IMR-90 (cell line): Measurements from ENCODE around the gene CDK14. TPM values are rescaled to one million over a fixed set of nuclear protein-coding genes. Genes with fewer than 3 reads are reported as not detected.

Source experiments
- ATAC-seq: fragments of 200-7000 bp; cut with Tn5 transposase; 2 replicates; pipeline ENCODE4 v1.9.1; 2020; ENCODE audit warnings: low read depth, mild to moderate bottlenecking, moderate library complexity
- BruUV-seq: library from RNA; stranded (reverse); fragments of 400-500 nt; replicated peaks from 2 replicates; lab custom pipeline; 2021; lab: Mats Ljungman, UMichigan
- CTCF ChIA-PET: fragments of 300-600 bp; formaldehyde crosslinking; extraction: SDS; loops from one replicate; lab custom pipeline; 2021; ENCODE audit warnings: antibody characterized with exemption; lab: Yijun Ruan, JAX
- POLR2A ChIA-PET: fragments of 300-600 bp; sonication (Branson Sonifier 250); formaldehyde crosslinking; loops from one replicate; lab custom pipeline; 2022; ENCODE audit warnings: antibody characterized with exemption; ENCODE audit not compliant: unreplicated experiment; lab: Charles Lee
- DNase-seq: peaks from one replicate; pipeline ENCODE4 v3.0.0; 2013
- H2AFZ ChIP-seq: replicated peaks from 2 replicates; pipeline ENCODE3; 2013; ENCODE audit warnings: low read length, mild to moderate bottlenecking; ENCODE audit not compliant: poor library complexity
- H2AK5ac ChIP-seq: 2 replicates; pipeline ENCODE4 v1.6.1; 2013; ENCODE audit warnings: low read depth, low read length, inconsistent platforms
- H2AK9ac ChIP-seq: replicated peaks from 2 replicates; pipeline ENCODE3; 2013; ENCODE audit warnings: mild to moderate bottlenecking, low read depth, low read length, moderate library complexity; ENCODE audit not compliant: poor library complexity
- H2BK120ac ChIP-seq: 2 replicates; pipeline ENCODE4 v1.6.1; 2013; ENCODE audit warnings: low read depth, low read length, inconsistent platforms
- H2BK15ac ChIP-seq: 3 replicates; pipeline ENCODE4 v1.6.1; 2013; ENCODE audit warnings: low read depth, low read length, inconsistent platforms
- H2BK20ac ChIP-seq: 2 replicates; pipeline ENCODE4 v1.6.1; 2013; ENCODE audit warnings: low read depth, mild to moderate bottlenecking, inconsistent platforms, low read length, moderate library complexity
- H2BK5ac ChIP-seq: 2 replicates; pipeline ENCODE4 v1.6.1; 2013; ENCODE audit warnings: mild to moderate bottlenecking, low read depth, low read length, inconsistent platforms; ENCODE audit not compliant: poor library complexity, severe bottlenecking
- H3K14ac ChIP-seq: replicated peaks from 2 replicates; pipeline ENCODE4 v1.6.1; 2013; ENCODE audit warnings: low read depth, low read length, inconsistent platforms
- H3K18ac ChIP-seq: 2 replicates; pipeline ENCODE4 v1.6.1; 2013; ENCODE audit warnings: low read depth, low read length, control low read depth
- H3K23ac ChIP-seq: 2 replicates; pipeline ENCODE4 v1.6.1; 2013; ENCODE audit warnings: low read depth, low read length, inconsistent platforms
- H3K27ac ChIP-seq: 2 replicates; pipeline ENCODE4 v1.5.1; 2013; ENCODE audit warnings: mild to moderate bottlenecking, control low read depth, low read length; ENCODE audit not compliant: insufficient read depth
- H3K27me3 ChIP-seq: 2 replicates; pipeline ENCODE4 v1.6.1; 2013; ENCODE audit warnings: low read length; ENCODE audit not compliant: control insufficient read depth, insufficient read depth
- H3K36me3 ChIP-seq: 2 replicates; pipeline ENCODE4 v1.6.1; 2013; ENCODE audit warnings: low read length, mixed read lengths; ENCODE audit not compliant: control insufficient read depth, insufficient read depth
- H3K4ac ChIP-seq: 2 replicates; pipeline ENCODE4 v1.6.1; 2013; ENCODE audit warnings: low read depth, low read length, inconsistent platforms
- H3K4me1 ChIP-seq: 2 replicates; pipeline ENCODE4 v1.6.1; 2013; ENCODE audit warnings: low read length, mixed read lengths; ENCODE audit not compliant: control insufficient read depth, insufficient read depth
- H3K4me2 ChIP-seq: 2 replicates; pipeline ENCODE4 v1.6.1; 2013; ENCODE audit warnings: low read depth, mild to moderate bottlenecking, control low read depth, low read length, moderate library complexity
- H3K4me3 ChIP-seq: 2 replicates; pipeline ENCODE4 v1.5.1; 2013; ENCODE audit warnings: low read depth, mild to moderate bottlenecking, control low read depth, low read length, moderate library complexity; ENCODE audit not compliant: insufficient read depth
- H3K56ac ChIP-seq: 2 replicates; pipeline ENCODE4 v1.6.1; 2013; ENCODE audit warnings: low read length, inconsistent platforms; ENCODE audit not compliant: insufficient read depth; ENCODE audit errors: extremely low read depth
- H3K79me1 ChIP-seq, 2 experiments: 2 replicates each; pipeline ENCODE4 v1.6.1; 2013; ENCODE audit warnings: low read length in 2 of 2, inconsistent platforms in 1 of 2, low read depth in 1 of 2
- H3K9ac ChIP-seq: 2 replicates; pipeline ENCODE4 v1.6.1; 2013; ENCODE audit warnings: low read depth, low read length, control low read depth
- H3K9me1 ChIP-seq: 2 replicates; pipeline ENCODE4 v1.6.1; 2013; ENCODE audit warnings: low read length, inconsistent platforms; ENCODE audit not compliant: insufficient read depth
- H3K9me3 ChIP-seq: 2 replicates; pipeline ENCODE4 v1.6.1; 2013; ENCODE audit warnings: low read length; ENCODE audit not compliant: control insufficient read depth, insufficient read depth
- H4K20me1 ChIP-seq: 2 replicates; pipeline ENCODE4 v1.6.1; 2013; ENCODE audit warnings: low read length, inconsistent platforms; ENCODE audit not compliant: insufficient read depth
- H4K5ac ChIP-seq: 2 replicates; pipeline ENCODE4 v1.6.1; 2013; ENCODE audit warnings: mild to moderate bottlenecking, low read depth, low read length, control low read depth
- H4K8ac ChIP-seq, 2 experiments: 2 replicates each; pipeline ENCODE4 v1.6.1; 2013; ENCODE audit warnings: low read depth in 2 of 2, low read length in 2 of 2, control low read depth in 1 of 2, inconsistent platforms in 1 of 2
- H4K91ac ChIP-seq: 2 replicates; pipeline ENCODE4 v1.6.1; 2013; ENCODE audit warnings: low read depth, low read length, inconsistent platforms; ENCODE audit not compliant: insufficient read depth
- CEBPB ChIP-seq: IDR thresholded peaks from 2 replicates; pipeline ENCODE4 v1.6.1; 2012; ENCODE audit warnings: low read depth, low read length, improper control_type of control experiment
- CHD1 ChIP-seq: IDR thresholded peaks from 2 replicates; pipeline ENCODE4 v1.6.1; 2012; ENCODE audit warnings: low read depth, low read length, improper control_type of control experiment
- FOS ChIP-seq: fragments of 150-350 bp; IDR thresholded peaks from 2 replicates; pipeline ENCODE4 v1.6.1; 2016; ENCODE audit warnings: low read depth, low read length
- MAFK ChIP-seq: IDR thresholded peaks from 2 replicates; pipeline ENCODE4 v1.6.1; 2012; ENCODE audit warnings: low read depth, low read length, improper control_type of control experiment
- MAZ ChIP-seq: IDR thresholded peaks from 2 replicates; pipeline ENCODE4 v1.6.1; 2012; ENCODE audit warnings: low read depth, mild to moderate bottlenecking, low read length, improper control_type of control experiment, moderate library complexity, borderline replicate concordance
- MXI1 ChIP-seq: IDR thresholded peaks from 2 replicates; pipeline ENCODE4 v1.6.1; 2012; ENCODE audit warnings: low read depth, mild to moderate bottlenecking, low read length, moderate library complexity, borderline replicate concordance
- POLR2A ChIP-seq: IDR thresholded peaks from 2 replicates; pipeline ENCODE4 v1.6.1; 2012; ENCODE audit warnings: mild to moderate bottlenecking, low read depth, low read length
- RAD21 ChIP-seq: IDR thresholded peaks from 2 replicates; pipeline ENCODE4 v1.6.1; 2012; ENCODE audit warnings: low read length, improper control_type of control experiment
- RCOR1 ChIP-seq: IDR thresholded peaks from 2 replicates; pipeline ENCODE4 v1.6.1; 2012; ENCODE audit warnings: mild to moderate bottlenecking, low read length, improper control_type of control experiment; ENCODE audit not compliant: insufficient replicate concordance
- RFX5 ChIP-seq: IDR thresholded peaks from 2 replicates; pipeline ENCODE4 v1.8.0; 2012; ENCODE audit warnings: low read depth, mild to moderate bottlenecking, low read length, moderate library complexity
- SMC3 ChIP-seq: fragments of 150-350 bp; IDR thresholded peaks from 2 replicates; pipeline ENCODE4 v1.6.1; 2016; ENCODE audit warnings: low read depth, mild to moderate bottlenecking, antibody characterized with exemption, low read length, moderate library complexity
- WGBS, 2 experiments: methylation state at CpG; one replicate each; pipeline versions ENCODE4 v1.1.5 to v1.1.7; 2013; ENCODE audit warnings: missing lambda C conversion rate in 2 of 2; ENCODE audit not compliant: insufficient read length in 1 of 2; ENCODE audit errors: extremely low coverage in 2 of 2; 5-methylcytosine and 5-hydroxymethylcytosine counted together
- dilution Hi-C: fragments of 300-500 bp; cut with HindIII; formaldehyde crosslinking; loops from one replicate; pipeline ENCODE4 v1.14.3; 2018; ENCODE audit warnings: low sequenced_read_pairs; ENCODE audit not compliant: unreplicated experiment
- in situ Hi-C: fragments of 300-500 bp; cut with MboI; formaldehyde crosslinking; loops from 3 replicates; pipeline ENCODE4 v1.14.3; 2019; ENCODE audit warnings: low sequenced_read_pairs, inconsistent platforms, mixed read lengths
- intact Hi-C: fragments of 100-400 bp; cut with micrococcal nuclease; formaldehyde crosslinking; loops from 2 replicates; pipeline ENCODE4 v1.10.0; 2022
- polyA plus RNA-seq, 3 experiments: library from polyadenylated mRNA; depleted of rRNA; stranded (reverse); fragments of >200 nt; gene quantifications; 2 replicates each; pipeline ENCODE4 v1.2.3, GENCODE V29; 2012; ENCODE audit warnings: low replicate concordance in 1 of 3
- total RNA-seq: library from RNA; depleted of rRNA; stranded (reverse); fragments of >200 nt; gene quantifications from 2 replicates; pipeline ENCODE4 v1.2.3, GENCODE V29; 2012
- TF ChIP-seq, protein P1 (sequence below): conservative IDR thresholded peaks from 2 replicates; pipeline ENCODE4 v1.5.1; 2012; ENCODE audit warnings: mild to moderate bottlenecking, low read depth, low read length, improper control_type of control experiment
- TF ChIP-seq, protein P2 (sequence below): fragments of 150-350 bp; IDR thresholded peaks from 2 replicates; pipeline ENCODE4 v1.6.1; 2016; ENCODE audit warnings: low read depth, mild to moderate bottlenecking, low read length, moderate library complexity, borderline replicate concordance
- TF ChIP-seq, protein P3 (sequence below): fragments of 150-350 bp; IDR thresholded peaks from 2 replicates; pipeline ENCODE4 v1.6.1; 2017; ENCODE audit warnings: mild to moderate bottlenecking, antibody characterized with exemption, low read length, low read depth

The CDK14 gene
- total and polyA plus RNA-seq, 2 of the 4 experiments (the other 2 are of a cell fraction): 10.1 to 29.6 TPM

DNA sequence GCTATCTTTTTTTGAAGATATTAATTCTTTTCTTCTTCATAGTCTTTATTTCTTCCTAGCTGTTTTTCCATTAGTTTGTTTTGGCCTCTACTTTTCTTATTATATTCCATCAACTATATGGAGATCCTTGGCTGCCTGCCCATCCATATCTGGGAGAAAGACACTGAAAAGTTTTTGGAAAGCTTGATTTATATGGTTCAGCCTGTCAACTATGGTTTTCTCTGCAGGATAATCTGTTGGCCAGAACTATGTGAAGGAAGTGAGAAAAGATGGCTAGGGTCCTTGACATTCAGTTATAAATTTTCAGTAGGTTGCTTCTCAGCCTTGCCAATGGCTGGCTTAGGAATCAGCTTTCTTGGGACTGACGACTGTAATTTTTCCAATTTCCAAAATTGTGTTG, 10.0 kb upstream of the CDK14 start:
- no peak overlapping the region for H3K56ac ChIP-seq
- in situ Hi-C loops: no loop called here
- BruUV-seq: no TSS peak
- H3K23ac ChIP-seq: no peak overlapping the region
- H3K9ac ChIP-seq: no peak overlapping the region
- H2AK5ac ChIP-seq: no peak overlapping the region
- H2BK5ac ChIP-seq: no peak overlapping the region
- H3K79me1 ChIP-seq: no peaks in the 10 kb centered on the region
- no peak for DNase-seq
- no peak overlapping the region for H3K18ac ChIP-seq
- no CpG with 5 or more reads among the region's 1 CpG for WGBS, 2 experiments
- H3K14ac ChIP-seq: no peak overlapping the region
- H3K4ac ChIP-seq: no peak overlapping the region
- H4K8ac ChIP-seq: no peak overlapping the region
- dilution Hi-C loops: no loop called here
- no peak overlapping the region for H4K5ac ChIP-seq
- ChIA-PET POLR2A (no interaction called here), CTCF (interaction anchor here (0.7 to 1.0 kb wide), 2 partner anchors 16 to 456 kb away, joined by 3 to 4 read pairs; no protein-coding TSS in a partner anchor)
- no peak overlapping the region for H4K91ac ChIP-seq
- H2BK20ac ChIP-seq: no peak overlapping the region
- no peaks in the 10 kb centered on the region for H3K4me1 ChIP-seq
- no peak for ATAC-seq
- H3K4me3 ChIP-seq: no peak overlapping the region
- H3K27ac ChIP-seq: no peak overlapping the region
- no peaks in the 10 kb centered on the region for H3K9me3 ChIP-seq
- intact Hi-C loops: no loop called here
- H3K4me2 ChIP-seq: no peak overlapping the region
- no peaks in the 10 kb centered on the region for H3K36me3 ChIP-seq
- no peak overlapping the region for H2BK120ac ChIP-seq
- no peak overlapping the region for H2BK15ac ChIP-seq
- no peak overlapping the region for H2AK9ac ChIP-seq
- no peaks in the 10 kb centered on the region for H3K27me3 ChIP-seq
- H2AFZ ChIP-seq: no peak overlapping the region
- H3K9me1 ChIP-seq: no peaks in the 10 kb centered on the region
- no peaks in the 10 kb centered on the region for H4K20me1 ChIP-seq
- TF ChIP-seq, protein P1, sequence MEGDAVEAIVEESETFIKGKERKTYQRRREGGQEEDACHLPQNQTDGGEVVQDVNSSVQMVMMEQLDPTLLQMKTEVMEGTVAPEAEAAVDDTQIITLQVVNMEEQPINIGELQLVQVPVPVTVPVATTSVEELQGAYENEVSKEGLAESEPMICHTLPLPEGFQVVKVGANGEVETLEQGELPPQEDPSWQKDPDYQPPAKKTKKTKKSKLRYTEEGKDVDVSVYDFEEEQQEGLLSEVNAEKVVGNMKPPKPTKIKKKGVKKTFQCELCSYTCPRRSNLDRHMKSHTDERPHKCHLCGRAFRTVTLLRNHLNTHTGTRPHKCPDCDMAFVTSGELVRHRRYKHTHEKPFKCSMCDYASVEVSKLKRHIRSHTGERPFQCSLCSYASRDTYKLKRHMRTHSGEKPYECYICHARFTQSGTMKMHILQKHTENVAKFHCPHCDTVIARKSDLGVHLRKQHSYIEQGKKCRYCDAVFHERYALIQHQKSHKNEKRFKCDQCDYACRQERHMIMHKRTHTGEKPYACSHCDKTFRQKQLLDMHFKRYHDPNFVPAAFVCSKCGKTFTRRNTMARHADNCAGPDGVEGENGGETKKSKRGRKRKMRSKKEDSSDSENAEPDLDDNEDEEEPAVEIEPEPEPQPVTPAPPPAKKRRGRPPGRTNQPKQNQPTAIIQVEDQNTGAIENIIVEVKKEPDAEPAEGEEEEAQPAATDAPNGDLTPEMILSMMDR: no peak
- TF ChIP-seq RFX5: no peak
- no peak for TF ChIP-seq CHD1
- no peak for TF ChIP-seq MAFK
- TF ChIP-seq, protein P2, sequence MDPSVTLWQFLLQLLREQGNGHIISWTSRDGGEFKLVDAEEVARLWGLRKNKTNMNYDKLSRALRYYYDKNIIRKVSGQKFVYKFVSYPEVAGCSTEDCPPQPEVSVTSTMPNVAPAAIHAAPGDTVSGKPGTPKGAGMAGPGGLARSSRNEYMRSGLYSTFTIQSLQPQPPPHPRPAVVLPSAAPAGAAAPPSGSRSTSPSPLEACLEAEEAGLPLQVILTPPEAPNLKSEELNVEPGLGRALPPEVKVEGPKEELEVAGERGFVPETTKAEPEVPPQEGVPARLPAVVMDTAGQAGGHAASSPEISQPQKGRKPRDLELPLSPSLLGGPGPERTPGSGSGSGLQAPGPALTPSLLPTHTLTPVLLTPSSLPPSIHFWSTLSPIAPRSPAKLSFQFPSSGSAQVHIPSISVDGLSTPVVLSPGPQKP: no peak
- no peak for TF ChIP-seq SMC3
- TF ChIP-seq POLR2A: no peak
- no peak for TF ChIP-seq MAZ
- TF ChIP-seq FOS: no peak
- TF ChIP-seq MXI1: no peak
- TF ChIP-seq CEBPB: no peak
- TF ChIP-seq, protein P3, sequence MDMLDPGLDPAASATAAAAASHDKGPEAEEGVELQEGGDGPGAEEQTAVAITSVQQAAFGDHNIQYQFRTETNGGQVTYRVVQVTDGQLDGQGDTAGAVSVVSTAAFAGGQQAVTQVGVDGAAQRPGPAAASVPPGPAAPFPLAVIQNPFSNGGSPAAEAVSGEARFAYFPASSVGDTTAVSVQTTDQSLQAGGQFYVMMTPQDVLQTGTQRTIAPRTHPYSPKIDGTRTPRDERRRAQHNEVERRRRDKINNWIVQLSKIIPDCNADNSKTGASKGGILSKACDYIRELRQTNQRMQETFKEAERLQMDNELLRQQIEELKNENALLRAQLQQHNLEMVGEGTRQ: no peak
- TF ChIP-seq RCOR1: no peak
- TF ChIP-seq RAD21: no peak
